ENCODE measurements around the gene CA5A.
"Not testable (repeated sequence)": the region's sequence is repeated elsewhere in the genome, so short reads cannot be mapped to it uniquely, and the experiment has no call there.

DNA sequence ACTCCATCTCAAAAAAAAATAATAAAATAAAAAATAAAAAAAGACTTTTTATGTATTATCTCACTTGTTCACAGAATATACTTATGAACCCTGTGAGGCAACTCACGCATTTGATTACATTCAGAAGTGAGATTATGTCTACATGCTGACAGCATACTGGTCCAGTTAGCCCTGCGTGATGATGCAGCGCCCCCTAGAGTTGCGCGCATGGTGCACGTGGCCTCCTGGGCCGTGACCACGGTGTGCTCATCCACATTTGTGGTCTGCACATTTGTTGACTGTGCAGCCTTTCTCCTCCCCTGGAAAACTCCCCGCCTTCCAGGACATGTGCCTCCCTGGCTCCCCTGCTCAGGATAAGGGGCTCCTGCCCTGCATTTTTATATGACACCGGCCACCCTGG lies 46.6 kb downstream of the CA5A start:
- TF ChIP-seq POLR2A, CTCF (IDR thresholded peaks at IDR 0.05): not testable (repeated sequence)
